ENCODE measurements around the gene MICAL3.

MICAL3 gene

DNA sequence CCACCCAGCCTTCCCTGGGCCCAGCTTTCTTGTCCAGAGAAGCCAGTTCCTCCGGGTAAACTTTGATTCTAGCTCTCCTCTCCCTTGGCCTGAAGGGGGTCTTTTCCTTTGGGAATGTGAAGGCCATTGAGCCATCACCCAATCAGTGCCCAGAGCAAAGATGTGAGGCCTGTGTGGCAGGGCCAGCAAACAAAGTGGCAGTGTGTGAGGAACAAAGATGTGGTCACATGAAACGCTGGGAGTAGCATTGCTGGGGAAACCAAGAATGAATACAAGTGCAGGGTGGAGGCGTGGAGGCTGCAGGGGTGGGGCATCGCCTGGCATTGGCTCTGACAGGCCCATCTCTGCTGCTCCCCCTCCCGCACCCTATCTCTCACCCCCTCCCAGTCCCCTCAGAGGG lies 158.2 kb downstream of the MICAL3 start:
- no peaks in the 10 kb centered on the region for H3K79me2 ChIP-seq (ENCODE audit: control insufficient read depth, insufficient read depth, low read length, poor library complexity)
- no peak overlapping the region for H3K23ac ChIP-seq (ENCODE audit: low read length)
- H3K4ac ChIP-seq (ENCODE audit: low read depth, low read length): no peak overlapping the region
- no peak overlapping the region for H2AK5ac ChIP-seq (ENCODE audit: low read length)
- H3K4me1 ChIP-seq (ENCODE audit: control insufficient read depth in 1 of 2, insufficient read depth in 2 of 2, low read length in 2 of 2): peaks cover 0 to 7% of the 10 kb centered on the region in 2 experiments
- no peak overlapping the region for H4K91ac ChIP-seq (ENCODE audit: low read depth, low read length)
- H3K18ac ChIP-seq (ENCODE audit: low read length): no peak overlapping the region
- no peak overlapping the region for H3K14ac ChIP-seq (ENCODE audit: low read length)
- WGBS (ENCODE audit: extremely low coverage, insufficient coverage, insufficient read length): no CpG with 5 or more reads among the region's 5 CpGs
- no peaks in the 10 kb centered on the region for H3K79me1 ChIP-seq (ENCODE audit: low read length)
- no peak overlapping the region for H3K4me3 ChIP-seq (ENCODE audit: low read depth, low read length)
- no peak overlapping the region for H4K8ac ChIP-seq (ENCODE audit: low read depth, low read length)
- H3K27me3 ChIP-seq (ENCODE audit: insufficient read depth, low read length): no peaks in the 10 kb centered on the region
- peaks cover 36 to 49% of the 10 kb centered on the region in 2 experiments for H3K36me3 ChIP-seq (ENCODE audit: control insufficient read depth in 1 of 2, insufficient read depth in 2 of 2, low read length in 2 of 2)
- no peak overlapping the region for H4K12ac ChIP-seq (ENCODE audit: low read depth, low read length)
- H3K4me2 ChIP-seq (ENCODE audit: low read length): no peak overlapping the region
- H2BK120ac ChIP-seq (ENCODE audit: insufficient read depth, low read length, poor library complexity): no peak overlapping the region
- H3K9ac ChIP-seq (ENCODE audit: low read length): no peak overlapping the region
- no peak for DNase-seq
- H2AFZ ChIP-seq (ENCODE audit: insufficient read depth, low read length, poor library complexity): no peak overlapping the region
- H3K27ac ChIP-seq (ENCODE audit: low read depth, low read length): no peak overlapping the region
- H2BK12ac ChIP-seq (ENCODE audit: low read length): no peak overlapping the region
- peaks cover 4% of the 10 kb centered on the region for H3K9me3 ChIP-seq (ENCODE audit: insufficient read depth, low read depth, low read length)
- H2BK5ac ChIP-seq (ENCODE audit: low read depth, low read length, poor library complexity): no peak overlapping the region

DNA sequence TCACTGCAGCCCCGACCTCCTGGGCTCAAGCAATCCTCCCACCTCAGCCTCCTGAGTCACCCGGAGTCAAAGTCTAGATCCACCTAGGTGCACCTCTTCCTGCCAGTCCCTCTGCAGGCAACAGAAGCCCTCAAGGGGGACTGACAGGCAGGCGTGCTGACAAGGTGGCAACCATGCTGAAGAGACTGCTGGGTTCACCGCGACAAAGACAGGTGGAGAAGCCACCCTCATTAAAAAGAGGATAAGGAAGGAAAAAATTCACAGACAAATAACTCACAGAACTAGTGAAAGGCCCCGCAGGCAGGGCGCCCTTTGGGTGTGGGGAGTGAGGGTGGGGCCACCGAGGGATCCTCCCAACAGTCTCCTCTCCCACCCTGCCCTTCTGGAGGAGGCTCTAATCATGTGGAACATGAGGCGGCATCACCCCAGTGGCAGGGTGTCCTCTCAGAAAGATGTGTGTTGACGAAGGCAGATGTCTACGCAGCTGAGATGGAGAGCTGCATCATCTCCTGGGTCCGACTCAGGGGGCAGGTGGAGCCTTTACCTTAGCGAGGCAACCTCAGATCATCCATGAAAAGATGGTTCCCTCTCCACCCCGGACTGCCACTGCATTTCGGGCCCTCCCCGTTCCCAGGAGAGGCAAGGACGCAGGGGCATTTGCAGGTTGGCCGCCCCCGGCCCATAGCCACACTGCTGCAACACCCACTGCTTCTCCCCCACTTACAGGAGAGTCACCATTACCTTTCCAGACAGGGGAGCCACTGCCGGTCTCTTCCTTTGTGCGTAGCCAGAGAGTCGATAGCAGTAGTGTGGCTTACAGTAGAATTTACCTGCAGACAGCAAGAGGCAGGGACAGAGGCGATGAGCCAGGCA lies 158.9 kb downstream of the MICAL3 start:
- Histone ChIP-seq H3K4me2 (ENCODE audit: low read length) (no peak overlapping the region), H3K9me3 (ENCODE audit: insufficient read depth, low read depth, low read length) (peaks cover 3% of the 10 kb centered on the region), H2AFZ (ENCODE audit: insufficient read depth, low read length, poor library complexity) (no peak overlapping the region), H2BK5ac (ENCODE audit: low read depth, low read length, poor library complexity) (no peak overlapping the region), H3K79me1 (ENCODE audit: low read length) (no peaks in the 10 kb centered on the region), H3K36me3 (ENCODE audit: control insufficient read depth in 1 of 2, insufficient read depth in 2 of 2, low read length in 2 of 2) (peaks cover 35 to 47% of the 10 kb centered on the region in 2 experiments), H3K4me3 (ENCODE audit: low read depth, low read length) (no peak overlapping the region), H3K79me2 (ENCODE audit: control insufficient read depth, insufficient read depth, low read length, poor library complexity) (no peaks in the 10 kb centered on the region), H3K4me1 (ENCODE audit: control insufficient read depth in 1 of 2, insufficient read depth in 2 of 2, low read length in 2 of 2) (peaks cover 0 to 7% of the 10 kb centered on the region in 2 experiments), H3K14ac (ENCODE audit: low read length) (no peak overlapping the region), H2BK120ac (ENCODE audit: insufficient read depth, low read length, poor library complexity) (no peak overlapping the region), H3K18ac (ENCODE audit: low read length) (no peak overlapping the region), H4K91ac (ENCODE audit: low read depth, low read length) (no peak overlapping the region), H3K27me3 (ENCODE audit: insufficient read depth, low read length) (no peaks in the 10 kb centered on the region), H4K12ac (ENCODE audit: low read depth, low read length) (no peak overlapping the region), H3K9ac (ENCODE audit: low read length) (no peak overlapping the region), H3K4ac (ENCODE audit: low read depth, low read length) (no peak overlapping the region), H2AK5ac (ENCODE audit: low read length) (no peak overlapping the region), H2BK12ac (ENCODE audit: low read length) (no peak overlapping the region), H4K8ac (ENCODE audit: low read depth, low read length) (no peak overlapping the region), H3K23ac (ENCODE audit: low read length) (no peak overlapping the region), H3K27ac (ENCODE audit: low read depth, low read length) (no peak overlapping the region)
- no CpG with 5 or more reads among the region's 23 CpGs for whole genome bisulfite sequencing (ENCODE audit: extremely low coverage, insufficient coverage, insufficient read length)
- no peak for DNase-seq

DNA sequence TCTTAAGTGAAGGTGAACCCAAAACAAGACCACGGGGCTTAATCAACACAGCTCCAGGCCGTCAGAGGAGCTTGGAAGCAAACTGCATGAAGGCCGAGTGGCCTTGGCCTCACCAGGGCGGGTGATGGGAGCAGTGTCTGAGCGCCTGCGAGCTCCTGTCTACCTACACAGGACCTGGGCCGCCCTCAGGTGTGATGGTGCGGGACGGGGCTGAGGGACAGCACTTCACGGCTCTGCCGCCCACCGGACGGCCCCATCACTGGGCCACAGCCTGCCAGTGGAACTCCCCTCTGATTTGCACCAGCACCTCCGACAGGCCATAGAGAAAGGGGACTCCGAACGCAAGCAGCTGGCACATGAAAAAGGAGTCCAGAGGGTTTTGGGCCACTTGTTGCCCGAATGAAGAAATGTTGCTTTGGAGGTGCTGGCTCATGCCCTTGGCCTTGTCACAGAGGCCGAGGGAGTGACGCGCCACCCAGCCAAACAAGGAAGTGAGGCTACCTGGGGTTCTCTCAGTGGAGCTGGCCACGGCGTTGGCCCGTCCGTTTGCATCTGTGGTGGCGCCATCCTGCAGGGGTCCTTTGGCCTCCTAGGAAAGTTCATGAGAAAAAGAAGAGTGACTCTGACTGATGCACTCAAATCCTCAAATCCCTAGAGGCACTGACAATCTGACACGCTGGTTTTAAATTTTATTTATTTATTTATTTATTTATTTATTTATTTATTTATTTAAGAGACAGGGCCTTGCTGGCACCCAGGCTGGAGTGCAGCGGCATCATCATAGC lies 159.8 kb downstream of the MICAL3 start:
- H3K23ac ChIP-seq (ENCODE audit: low read length): no peak overlapping the region
- H4K8ac ChIP-seq (ENCODE audit: low read depth, low read length): no peak overlapping the region
- H3K4me1 ChIP-seq (ENCODE audit: control insufficient read depth in 1 of 2, insufficient read depth in 2 of 2, low read length in 2 of 2): peaks cover 0 to 7% of the 10 kb centered on the region in 2 experiments
- H2AFZ ChIP-seq (ENCODE audit: insufficient read depth, low read length, poor library complexity): no peak overlapping the region
- H3K79me2 ChIP-seq (ENCODE audit: control insufficient read depth, insufficient read depth, low read length, poor library complexity): no peaks in the 10 kb centered on the region
- no peak overlapping the region for H2BK12ac ChIP-seq (ENCODE audit: low read length)
- no peaks in the 10 kb centered on the region for H3K27me3 ChIP-seq (ENCODE audit: insufficient read depth, low read length)
- no peak overlapping the region for H4K91ac ChIP-seq (ENCODE audit: low read depth, low read length)
- H3K4me3 ChIP-seq (ENCODE audit: low read depth, low read length): no peak overlapping the region
- no peak overlapping the region for H2BK5ac ChIP-seq (ENCODE audit: low read depth, low read length, poor library complexity)
- no peak overlapping the region for H2BK120ac ChIP-seq (ENCODE audit: insufficient read depth, low read length, poor library complexity)
- H3K9ac ChIP-seq (ENCODE audit: low read length): no peak overlapping the region
- H3K79me1 ChIP-seq (ENCODE audit: low read length): no peaks in the 10 kb centered on the region
- H2AK5ac ChIP-seq (ENCODE audit: low read length): no peak overlapping the region
- H3K4me2 ChIP-seq (ENCODE audit: low read length): no peak overlapping the region
- no peak overlapping the region for H3K14ac ChIP-seq (ENCODE audit: low read length)
- H3K4ac ChIP-seq (ENCODE audit: low read depth, low read length): no peak overlapping the region
- DNase-seq: no peak
- H3K36me3 ChIP-seq (ENCODE audit: control insufficient read depth in 1 of 2, insufficient read depth in 2 of 2, low read length in 2 of 2): peaks cover 35 to 48% of the 10 kb centered on the region in 2 experiments
- H4K12ac ChIP-seq (ENCODE audit: low read depth, low read length): no peak overlapping the region
- no peak overlapping the region for H3K27ac ChIP-seq (ENCODE audit: low read depth, low read length)
- no peak overlapping the region for H3K18ac ChIP-seq (ENCODE audit: low read length)
- H3K9me3 ChIP-seq (ENCODE audit: insufficient read depth, low read depth, low read length): no peaks in the 10 kb centered on the region
- WGBS (ENCODE audit: extremely low coverage, insufficient coverage, insufficient read length): no CpG with 5 or more reads among the region's 27 CpGs

DNA sequence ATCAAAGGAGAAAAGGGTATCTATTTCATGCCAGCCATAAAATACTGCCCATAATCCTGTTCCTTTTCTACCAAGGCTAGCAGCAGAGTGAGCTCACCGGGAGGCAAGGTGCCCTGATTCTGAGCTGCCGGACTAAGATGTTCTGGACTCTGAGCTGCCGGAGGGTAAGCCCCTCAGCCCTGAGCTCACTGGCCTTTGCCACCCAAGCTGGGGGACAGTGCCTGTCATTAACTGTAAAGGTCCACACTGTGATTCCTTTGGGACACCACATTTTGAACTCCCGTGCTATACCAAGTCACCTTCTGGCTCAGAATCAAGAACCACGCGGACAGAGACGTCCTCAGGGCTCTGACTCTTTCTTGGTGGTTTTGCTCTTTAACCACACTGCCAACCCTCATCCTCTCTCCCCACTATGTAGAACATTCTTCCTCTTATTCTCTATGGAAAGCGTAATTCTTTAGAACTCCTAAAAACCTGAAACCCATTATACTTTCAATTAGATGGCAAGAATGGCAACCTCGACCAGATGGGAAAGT lies 161.6 kb downstream of the MICAL3 start:
- no peak for DNase-seq
- H2BK120ac ChIP-seq (ENCODE audit: insufficient read depth, low read length, poor library complexity): no peak overlapping the region
- no peak overlapping the region for H2AFZ ChIP-seq (ENCODE audit: insufficient read depth, low read length, poor library complexity)
- H4K8ac ChIP-seq (ENCODE audit: low read depth, low read length): no peak overlapping the region
- no peak overlapping the region for H3K18ac ChIP-seq (ENCODE audit: low read length)
- H3K9ac ChIP-seq (ENCODE audit: low read length): no peak overlapping the region
- H4K91ac ChIP-seq (ENCODE audit: low read depth, low read length): no peak overlapping the region
- no peak overlapping the region for H2AK5ac ChIP-seq (ENCODE audit: low read length)
- no peak overlapping the region for H3K4ac ChIP-seq (ENCODE audit: low read depth, low read length)
- H3K79me2 ChIP-seq (ENCODE audit: control insufficient read depth, insufficient read depth, low read length, poor library complexity): no peaks in the 10 kb centered on the region
- no peak overlapping the region for H3K27ac ChIP-seq (ENCODE audit: low read depth, low read length)
- H3K36me3 ChIP-seq (ENCODE audit: control insufficient read depth in 1 of 2, insufficient read depth in 2 of 2, low read length in 2 of 2): peaks cover 35 to 45% of the 10 kb centered on the region in 2 experiments
- WGBS (ENCODE audit: extremely low coverage, insufficient coverage, insufficient read length): no CpG with 5 or more reads among the region's 9 CpGs
- no peak overlapping the region for H3K14ac ChIP-seq (ENCODE audit: low read length)
- H3K27me3 ChIP-seq (ENCODE audit: insufficient read depth, low read length): no peaks in the 10 kb centered on the region
- no peak overlapping the region for H2BK5ac ChIP-seq (ENCODE audit: low read depth, low read length, poor library complexity)
- H2BK12ac ChIP-seq (ENCODE audit: low read length): no peak overlapping the region
- H4K12ac ChIP-seq (ENCODE audit: low read depth, low read length): no peak overlapping the region
- no peak overlapping the region for H3K4me3 ChIP-seq (ENCODE audit: low read depth, low read length)
- H3K4me2 ChIP-seq (ENCODE audit: low read length): no peak overlapping the region
- peaks cover under 1% of the 10 kb centered on the region for H3K9me3 ChIP-seq (ENCODE audit: insufficient read depth, low read depth, low read length)
- no peaks in the 10 kb centered on the region for H3K4me1 ChIP-seq (ENCODE audit: control insufficient read depth in 1 of 2, insufficient read depth in 2 of 2, low read length in 2 of 2)
- no peaks in the 10 kb centered on the region for H3K79me1 ChIP-seq (ENCODE audit: low read length)
- no peak overlapping the region for H3K23ac ChIP-seq (ENCODE audit: low read length)
